Lower leg skin (tissue), 4 donors: Measurements from ENCODE around the gene NAA11. TPM values are rescaled to one million over a fixed set of nuclear protein-coding genes. Genes with fewer than 3 reads are reported as not detected.

Experiments used
- DNase-seq, 2 donors: peaks; one replicate each; pipeline ENCODE4 v3.0.0-alpha.2; 2019; ENCODE audit warnings: low spot score in 2 of 2
- H3K4me3 ChIP-seq: fragments of 200-600 bp; sonication (generic); 2 replicates; pipeline ENCODE4 v1.5.1; 2017; ENCODE audit warnings: mild to moderate bottlenecking, low read depth; ENCODE audit not compliant: poor library complexity, severe bottlenecking
- CTCF ChIP-seq, 3 donors: fragments of 450-650 bp; IDR thresholded peaks; one replicate each; pipeline ENCODE4 v1.5.1; 2016; ENCODE audit warnings: antibody characterized with exemption in 3 of 3, mild to moderate bottlenecking in 3 of 3, moderate library complexity in 2 of 3
- POLR2A ChIP-seq, 2 donors: fragments of 450-650 bp; IDR thresholded peaks; one replicate each; pipeline ENCODE4 v1.6.1; 2016 to 2017; ENCODE audit warnings: antibody characterized with exemption in 2 of 2, mild to moderate bottlenecking in 1 of 2, moderate library complexity in 1 of 2
- WGBS, 2 donors: methylation state at CpG; one replicate each; pipeline ENCODE4 v1.1.5; 2018; 5-methylcytosine and 5-hydroxymethylcytosine counted together
- intact Hi-C: fragments of 100-400 bp; cut with DNase I; formaldehyde crosslinking; loops from one replicate; pipeline ENCODE4 v1.15.0; 2023; ENCODE audit warnings: low total_unique reads
- total RNA-seq, 4 donors: library from RNA; depleted of rRNA; stranded (reverse); fragments of >200 nt; gene quantifications; one replicate each; pipeline ENCODE4 v1.1.0, GENCODE V29; 2016

NAA11 gene
- total RNA-seq, 4 donors from 2014 or later = not detected

GRCh38 chr4:79296768-79297428 lies 29.0 kb downstream of the NAA11 start:
- no peak for DNase-seq
- TF ChIP-seq POLR2A (IDR thresholded peaks at IDR 0.05) (no peak), CTCF (IDR thresholded peaks at IDR 0.05) (no peak)
- intact Hi-C loops = no loop called here
- 94 to 97% methylated on average over 8 to 10 of the region's 11 CpGs for WGBS, 2 donors
- no peak overlapping the region for H3K4me3 ChIP-seq

- no peak for DNase-seq
- no peak overlapping the region for H3K4me3 ChIP-seq
- intact Hi-C loops = no loop called here
- TF ChIP-seq POLR2A (IDR thresholded peaks at IDR 0.05) (no peak), CTCF (IDR thresholded peaks at IDR 0.05) (no peak)
These were observed 30.8 kb downstream of the NAA11 start for GRCh38 chr4:79295086-79295485.

GRCh38 chr4:79294064-79294463 lies 31.8 kb downstream of the NAA11 start:
- no peak for DNase-seq
- no peak overlapping the region for H3K4me3 ChIP-seq
- no peak for TF ChIP-seq POLR2A (IDR thresholded peaks at IDR 0.05)
- no peak for TF ChIP-seq CTCF (IDR thresholded peaks at IDR 0.05)
- 38 to 46% methylated on average over 2 of the region's 2 CpGs for WGBS, 2 donors
- intact Hi-C loops = no loop called here

GRCh38 chr4:79292008-79292407 lies 33.9 kb downstream of the NAA11 start:
- WGBS, 2 donors = 73 to 85% methylated on average over 2 of the region's 2 CpGs
- no peak overlapping the region for H3K4me3 ChIP-seq
- intact Hi-C loops = no loop called here
- DNase-seq = no peak
- no peak for TF ChIP-seq POLR2A (IDR thresholded peaks at IDR 0.05)
- TF ChIP-seq CTCF (IDR thresholded peaks at IDR 0.05) = no peak

GRCh38 chr4:79290376-79290775 lies 35.5 kb downstream of the NAA11 start:
- intact Hi-C loops = no loop called here
- 27 to 33% methylated on average over 4 of the region's 4 CpGs for WGBS, 2 donors
- no peak for DNase-seq

More at GRCh38 chr4:79290376-79290775, 35.5 kb downstream of the NAA11 start:
- H3K4me3 ChIP-seq = no peak overlapping the region
- no peak for TF ChIP-seq POLR2A (IDR thresholded peaks at IDR 0.05)
- TF ChIP-seq CTCF (IDR thresholded peaks at IDR 0.05) = no peak
